H9 (cell line): ENCODE data around the gene ADAMTS16. TPM values are rescaled to one million over a fixed set of nuclear protein-coding genes. Genes with fewer than 3 reads are reported as not detected.

Experiments used
- DNase-seq: peaks from one replicate; pipeline ENCODE4 v3.0.0-alpha.2; 2017
- H2AFZ ChIP-seq: one replicate; pipeline ENCODE4 v1.6.1; 2013; ENCODE audit warnings: mild to moderate bottlenecking, low read length, control low read depth, moderate library complexity
- H2AK5ac ChIP-seq: 2 replicates; pipeline ENCODE4 v1.6.1; 2013; ENCODE audit warnings: low read length, control low read depth, mixed read lengths; ENCODE audit not compliant: insufficient read length
- H2BK120ac ChIP-seq: one replicate; pipeline ENCODE4 v1.6.1; 2013; ENCODE audit warnings: low read depth, mild to moderate bottlenecking, low read length, control low read depth, inconsistent platforms; ENCODE audit not compliant: poor library complexity, severe bottlenecking
- H2BK12ac ChIP-seq: 2 replicates; pipeline ENCODE4 v1.6.1; 2013; ENCODE audit warnings: low read length, control low read depth, mixed read lengths, low read depth; ENCODE audit not compliant: insufficient read length
- H2BK15ac ChIP-seq: 2 replicates; pipeline ENCODE4 v1.6.1; 2013; ENCODE audit warnings: low read depth, low read length, control low read depth
- H2BK20ac ChIP-seq: one replicate; pipeline ENCODE4 v1.6.1; 2013; ENCODE audit warnings: low read depth, mild to moderate bottlenecking, low read length, control low read depth, inconsistent platforms; ENCODE audit not compliant: poor library complexity, severe bottlenecking
- H2BK5ac ChIP-seq: 2 replicates; pipeline ENCODE4 v1.6.1; 2013; ENCODE audit warnings: low read length, control low read depth, mixed read lengths; ENCODE audit not compliant: insufficient read length
- H3K14ac ChIP-seq: 2 replicates; pipeline ENCODE4 v1.6.1; 2013; ENCODE audit warnings: low read length, control low read depth; ENCODE audit not compliant: insufficient read depth
- H3K18ac ChIP-seq: 2 replicates; pipeline ENCODE4 v1.6.1; 2013; ENCODE audit warnings: low read depth, mild to moderate bottlenecking, mixed read lengths, low read length, control low read depth; ENCODE audit not compliant: insufficient read length
- H3K23ac ChIP-seq: 2 replicates; pipeline ENCODE4 v1.6.1; 2013; ENCODE audit warnings: low read length, control low read depth, mixed read lengths, low read depth; ENCODE audit not compliant: insufficient read length
- H3K23me2 ChIP-seq: 2 replicates; pipeline ENCODE4 v1.6.1; 2013; ENCODE audit warnings: low read depth, mild to moderate bottlenecking, mixed read lengths, low read length, control low read depth; ENCODE audit not compliant: insufficient read length, poor library complexity, severe bottlenecking
- H3K27ac ChIP-seq: 2 replicates; pipeline ENCODE4 v1.5.1; 2013; ENCODE audit warnings: low read length, control low read depth, mixed read lengths, low read depth; ENCODE audit not compliant: insufficient read length
- H3K27me3 ChIP-seq: 2 replicates; pipeline ENCODE4 v1.6.1; 2013; ENCODE audit warnings: low read length, control low read depth, inconsistent platforms; ENCODE audit not compliant: insufficient read depth
- H3K4ac ChIP-seq: 2 replicates; pipeline ENCODE4 v1.6.1; 2013; ENCODE audit warnings: low read depth, mild to moderate bottlenecking, control low read depth, inconsistent platforms, low read length, moderate library complexity
- H3K4me1 ChIP-seq: 2 replicates; pipeline ENCODE4 v1.6.1; 2013; ENCODE audit warnings: low read length, control low read depth, inconsistent platforms; ENCODE audit not compliant: insufficient read depth
- H3K4me2 ChIP-seq: 2 replicates; pipeline ENCODE4 v1.6.1; 2013; ENCODE audit warnings: low read length, control low read depth, mixed read lengths; ENCODE audit not compliant: insufficient read length, insufficient read depth
- H3K56ac ChIP-seq: 2 replicates; pipeline ENCODE4 v1.6.1; 2013; ENCODE audit warnings: low read depth, mild to moderate bottlenecking, mixed read lengths, low read length, control low read depth; ENCODE audit not compliant: insufficient read length
- H3K79me1 ChIP-seq: 2 replicates; pipeline ENCODE4 v1.6.1; 2013; ENCODE audit warnings: low read depth, mild to moderate bottlenecking, moderate library complexity, low read length, control low read depth, inconsistent platforms; ENCODE audit not compliant: insufficient read depth, poor library complexity, severe bottlenecking
- H3K79me2 ChIP-seq: 2 replicates; pipeline ENCODE4 v1.6.1; 2013; ENCODE audit warnings: low read length, control low read depth, inconsistent platforms; ENCODE audit not compliant: insufficient read depth
- H3K9ac ChIP-seq: 2 replicates; pipeline ENCODE4 v1.6.1; 2013; ENCODE audit warnings: low read length, control low read depth, mixed read lengths; ENCODE audit not compliant: insufficient read length; ENCODE audit errors: extremely low read depth
- H3K9me3 ChIP-seq: one replicate; pipeline ENCODE4 v1.6.1; 2013; ENCODE audit warnings: low read depth, low read length, inconsistent platforms; ENCODE audit not compliant: control insufficient read depth
- H3T11ph ChIP-seq: one replicate; pipeline ENCODE4 v1.6.1; 2013; ENCODE audit warnings: mild to moderate bottlenecking, low read length, control low read depth, inconsistent platforms
- H4K20me1 ChIP-seq: one replicate; pipeline ENCODE4 v1.6.1; 2013; ENCODE audit not compliant: control insufficient read depth, insufficient read length, insufficient read depth
- H4K5ac ChIP-seq: 2 replicates; pipeline ENCODE4 v1.6.1; 2013; ENCODE audit warnings: low read depth, mild to moderate bottlenecking, mixed read lengths, low read length, control low read depth; ENCODE audit not compliant: insufficient read length
- H4K8ac ChIP-seq: replicated peaks from 2 replicates; pipeline ENCODE4 v1.6.1; 2013; ENCODE audit warnings: low read length, control low read depth, mixed read lengths, low read depth; ENCODE audit not compliant: insufficient read length
- H4K91ac ChIP-seq: 2 replicates; pipeline ENCODE4 v1.6.1; 2013; ENCODE audit warnings: low read depth, mild to moderate bottlenecking, moderate library complexity, mixed read lengths, low read length, control low read depth; ENCODE audit not compliant: insufficient read length
- H3K27ac Mint-ChIP-seq, 3 experiments: 2 replicates in 2 of 3; 3 replicates in 1 of 3; pipeline ENCODE4 v1.8.0; 2020 to 2021; ENCODE audit warnings: mixed read lengths in 3 of 3, mild to moderate bottlenecking in 1 of 3, moderate library complexity in 1 of 3
- H3K27me3 Mint-ChIP-seq: 2 replicates; pipeline ENCODE4 v1.8.0; 2021; ENCODE audit warnings: low read depth, mild to moderate bottlenecking, moderate library complexity, mixed read lengths
- H3K36me3 Mint-ChIP-seq, 3 experiments: 2 replicates in 2 of 3; 3 replicates in 1 of 3; pipeline ENCODE4 v1.8.0; 2020 to 2021; ENCODE audit warnings: low read depth in 3 of 3, mixed read lengths in 3 of 3; ENCODE audit not compliant: insufficient read depth in 1 of 3
- H3K4me1 Mint-ChIP-seq, 2 experiments: 2 replicates each; pipeline ENCODE4 v1.8.0; 2020; ENCODE audit warnings: mixed read lengths in 2 of 2
- H3K4me3 Mint-ChIP-seq, 2 experiments: 2 replicates in 1 of 2; 3 replicates in 1 of 2; pipeline ENCODE4 v1.8.0; 2020 to 2021; ENCODE audit warnings: mild to moderate bottlenecking in 2 of 2, mixed read lengths in 2 of 2, moderate library complexity in 1 of 2
- H3K9me3 Mint-ChIP-seq, 2 experiments: 2 replicates in 1 of 2; 3 replicates in 1 of 2; pipeline ENCODE4 v1.8.0; 2020; ENCODE audit warnings: mild to moderate bottlenecking in 2 of 2, mixed read lengths in 2 of 2, moderate library complexity in 1 of 2
- WGBS: extraction: QIAGEN DNeasy Blood & Tissue Kit; methylation state at CpG from one replicate; pipeline ENCODE4 v1.1.7; 2013; ENCODE audit warnings: missing lambda C conversion rate, low lambda C conversion rate, mixed read lengths; ENCODE audit not compliant: insufficient read length; ENCODE audit errors: extremely low coverage; 5-methylcytosine and 5-hydroxymethylcytosine counted together
- total RNA-seq: library from RNA; stranded (reverse); gene quantifications from 2 replicates; pipeline ENCODE4 v1.2.1, GENCODE V29; 2021
- TF ChIP-seq, protein P1 (sequence below): fragments of 200-600 bp; sonication (generic); conservative IDR thresholded peaks from 3 replicates; pipeline ENCODE4 v1.8.0; 2021; ENCODE audit warnings: antibody characterized with exemption, mild to moderate bottlenecking

ADAMTS16 gene
- total RNA-seq, 1 experiment from 2014 or later, result 4.5 TPM

DNA sequence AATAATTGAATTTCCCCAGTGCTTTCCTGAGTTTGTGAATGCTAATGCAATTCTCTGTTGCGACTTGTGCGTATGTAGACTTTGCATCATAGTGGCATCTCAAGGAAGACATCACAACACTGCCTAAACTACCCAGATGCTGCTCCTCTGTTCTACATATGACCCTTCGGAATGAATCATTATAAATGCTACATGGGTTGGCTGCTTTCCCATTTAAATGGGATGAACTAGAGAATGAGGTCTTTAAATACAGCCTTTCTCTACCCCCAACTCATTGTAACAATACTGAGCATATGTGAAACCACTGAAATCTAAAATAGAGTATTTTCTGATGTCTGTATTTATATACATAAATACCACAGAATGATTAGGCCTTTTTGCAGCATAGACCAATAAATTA is 145.8 kb downstream of the ADAMTS16 start:
- Histone ChIP-seq H4K5ac (no peak overlapping the region), H3T11ph (no peak overlapping the region), H3K79me1 (no peaks in the 10 kb centered on the region), H3K9me3 (no peaks in the 10 kb centered on the region), H4K20me1 (no peaks in the 10 kb centered on the region), H3K56ac (no peak overlapping the region), H3K18ac (no peak overlapping the region), H3K23ac (no peak overlapping the region), H4K91ac (no peak overlapping the region), H3K79me2 (no peaks in the 10 kb centered on the region), H3K4me1 (no peaks in the 10 kb centered on the region), H2BK120ac (no peak overlapping the region), H2BK20ac (no peak overlapping the region), H2BK15ac (no peak overlapping the region), H3K9ac (no peak overlapping the region), H4K8ac (no peak overlapping the region), H2BK5ac (no peak overlapping the region), H3K23me2 (no peaks in the 10 kb centered on the region), H3K4me2 (no peak overlapping the region), H2BK12ac (no peak overlapping the region), H3K27ac (no peak overlapping the region), H2AK5ac (no peak overlapping the region), H3K4ac (no peak overlapping the region), H3K27me3 (no peaks in the 10 kb centered on the region), H3K14ac (no peak overlapping the region), H2AFZ (no peak overlapping the region)
- Mint-ChIP-seq H3K27ac (no peak overlapping the region), H3K9me3 (peaks cover 2 to 3% of the 10 kb centered on the region in 2 experiments; a peak in 3 of 5 replicates), H3K36me3 (peaks cover 0 to 7% (median 5%) of the 10 kb centered on the region in 3 experiments; a peak in 4 of 7 replicates), H3K27me3 (no peaks in the 10 kb centered on the region), H3K4me1 (peaks cover 12 to 13% of the 10 kb centered on the region in 2 experiments), H3K4me3 (no peak overlapping the region)
- TF ChIP-seq, protein P1, sequence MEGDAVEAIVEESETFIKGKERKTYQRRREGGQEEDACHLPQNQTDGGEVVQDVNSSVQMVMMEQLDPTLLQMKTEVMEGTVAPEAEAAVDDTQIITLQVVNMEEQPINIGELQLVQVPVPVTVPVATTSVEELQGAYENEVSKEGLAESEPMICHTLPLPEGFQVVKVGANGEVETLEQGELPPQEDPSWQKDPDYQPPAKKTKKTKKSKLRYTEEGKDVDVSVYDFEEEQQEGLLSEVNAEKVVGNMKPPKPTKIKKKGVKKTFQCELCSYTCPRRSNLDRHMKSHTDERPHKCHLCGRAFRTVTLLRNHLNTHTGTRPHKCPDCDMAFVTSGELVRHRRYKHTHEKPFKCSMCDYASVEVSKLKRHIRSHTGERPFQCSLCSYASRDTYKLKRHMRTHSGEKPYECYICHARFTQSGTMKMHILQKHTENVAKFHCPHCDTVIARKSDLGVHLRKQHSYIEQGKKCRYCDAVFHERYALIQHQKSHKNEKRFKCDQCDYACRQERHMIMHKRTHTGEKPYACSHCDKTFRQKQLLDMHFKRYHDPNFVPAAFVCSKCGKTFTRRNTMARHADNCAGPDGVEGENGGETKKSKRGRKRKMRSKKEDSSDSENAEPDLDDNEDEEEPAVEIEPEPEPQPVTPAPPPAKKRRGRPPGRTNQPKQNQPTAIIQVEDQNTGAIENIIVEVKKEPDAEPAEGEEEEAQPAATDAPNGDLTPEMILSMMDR, result no peak
- no CpG with 5 or more reads among the region's 3 CpGs for WGBS
- DNase-seq, result no peak
